K562 (cell line): ENCODE results near the gene OR52B6. TPM values are rescaled to one million over a fixed set of nuclear protein-coding genes. Genes with fewer than 3 reads are reported as not detected.

Source experiments
- ATAC-seq: fragments of 200-7000 bp; cut with Tn5 transposase; 3 replicates; pipeline ENCODE4 v1.9.1; 2020; ENCODE audit warnings: moderate library complexity
- BruUV-seq: library from RNA; stranded (reverse); fragments of 400-500 nt; replicated peaks from 2 replicates; lab custom pipeline; 2021; lab: Mats Ljungman, UMichigan
- CTCF ChIA-PET: fragments of 300-600 bp; formaldehyde crosslinking; extraction: SDS; loops from one replicate; lab custom pipeline; 2021; ENCODE audit warnings: low intra/inter-chr PET ratio; lab: Yijun Ruan, JAX
- POLR2A ChIA-PET: fragments of 300-600, 350-650 bp; sonication (Branson Sonifier 250); formaldehyde crosslinking; extraction: SDS; loops from one replicate; lab custom pipeline; 2021; ENCODE audit warnings: antibody characterized with exemption, inconsistent platforms; lab: Yijun Ruan, JAX
- DNase-seq, 4 experiments: peaks; one replicate each; pipeline versions ENCODE4 v3.0.0 to v3.0.0-alpha.2; 2011 to 2018; ENCODE audit warnings: low spot score in 3 of 4, mixed read lengths in 3 of 4; ENCODE audit errors: extremely low read depth in 1 of 4
- FAIRE-seq: peaks from 2 replicates; lab custom pipeline; 2011; peaks lifted over from hg19 to GRCh38; lab: Jason Lieb, UNC
- H2AFZ ChIP-seq: 2 replicates; pipeline ENCODE4 v1.6.0; 2011; ENCODE audit warnings: low read depth, low read length, control low read depth, inconsistent platforms
- H3K27ac ChIP-seq: fragments of 200-600 bp; 3 replicates; pipeline ENCODE4 v1.8.0; 2011; ENCODE audit warnings: low read depth, mild to moderate bottlenecking, control low read depth, inconsistent platforms, low read length, moderate library complexity, mixed read lengths; ENCODE audit errors: extremely low read depth
- H3K27me3 ChIP-seq, 2 experiments: fragments of 300-600 bp in 1 of 2; 2 replicates in 1 of 2; 3 replicates in 1 of 2; pipeline versions ENCODE4 v1.6.0 to v1.8.0; 2011; ENCODE audit warnings: inconsistent platforms in 2 of 2, low read length in 2 of 2, mild to moderate bottlenecking in 1 of 2, mixed read lengths in 1 of 2, moderate library complexity in 1 of 2; ENCODE audit not compliant: control insufficient read depth in 2 of 2, insufficient read depth in 2 of 2
- H3K36me3 ChIP-seq: fragments of 300-600 bp; 3 replicates; pipeline ENCODE4 v1.8.0; 2011; ENCODE audit warnings: mild to moderate bottlenecking, low read length, inconsistent platforms; ENCODE audit not compliant: control insufficient read depth, insufficient read depth
- H3K4me1 ChIP-seq, 2 experiments: fragments of 200-600 bp in 1 of 2; replicated peaks in 1 of 2; 2 replicates in 1 of 2; 3 replicates in 1 of 2; pipeline versions ENCODE4 v1.5.1 to v1.8.0; 2011; ENCODE audit warnings: inconsistent platforms in 2 of 2, low read length in 2 of 2, mild to moderate bottlenecking in 1 of 2, mixed read lengths in 1 of 2, moderate library complexity in 1 of 2; ENCODE audit not compliant: control insufficient read depth in 2 of 2, insufficient read depth in 2 of 2
- H3K4me2 ChIP-seq: 2 replicates; pipeline ENCODE4 v1.6.1; 2011; ENCODE audit warnings: low read length, control low read depth, inconsistent platforms, mixed read lengths; ENCODE audit not compliant: insufficient read depth
- H3K4me3 ChIP-seq: fragments of 200-600 bp; sonication (generic), shearing (Covaris generic); 2 replicates; pipeline ENCODE4 v1.5.1; 2016; ENCODE audit warnings: control low read depth, inconsistent platforms
- H3K79me2 ChIP-seq: fragments of 200-600 bp; 3 replicates; pipeline ENCODE4 v1.8.0; 2011; ENCODE audit warnings: low read length, inconsistent platforms; ENCODE audit not compliant: control insufficient read depth, insufficient read depth
- H3K9ac ChIP-seq, 2 experiments: 2 replicates each; pipeline versions ENCODE4 v1.6.0 to v1.6.1; 2011; ENCODE audit warnings: low read depth in 2 of 2, low read length in 2 of 2, control low read depth in 1 of 2, inconsistent platforms in 1 of 2, mild to moderate bottlenecking in 1 of 2, mixed read lengths in 1 of 2; ENCODE audit not compliant: insufficient read depth in 1 of 2
- H3K9me1 ChIP-seq: one replicate; pipeline ENCODE4 v1.6.0; 2011; ENCODE audit warnings: inconsistent platforms, mild to moderate bottlenecking, low read length, moderate library complexity; ENCODE audit not compliant: control insufficient read depth, insufficient read depth
- H3K9me3 ChIP-seq: replicated peaks from 2 replicates; pipeline ENCODE4 v1.5.1; 2011; ENCODE audit warnings: low read depth, low read length, inconsistent platforms; ENCODE audit not compliant: control insufficient read depth, insufficient read depth
- H4K20me1 ChIP-seq: replicated peaks from 2 replicates; pipeline ENCODE4 v1.6.1; 2011; ENCODE audit warnings: low read length, inconsistent platforms, mixed read lengths; ENCODE audit not compliant: control insufficient read depth, insufficient read depth
- CEBPB ChIP-seq: fragments of 450-650 bp; IDR thresholded peaks from 2 replicates; pipeline ENCODE4 v1.6.1; 2016; ENCODE audit warnings: missing genetic modification characterization, missing compliant biosample characterization
- MITF ChIP-seq: IDR thresholded peaks from 2 replicates; pipeline ENCODE4 v1.6.1; 2014; ENCODE audit warnings: antibody characterized with exemption
- PRMT5 ChIP-seq: sonication (generic); formaldehyde crosslinking; IDR thresholded peaks from 2 replicates; pipeline ENCODE4 v1.5.0; 2020; ENCODE audit warnings: missing genetic modification reagents
- PURB ChIP-seq: sonication (generic); formaldehyde crosslinking; IDR thresholded peaks from 2 replicates; pipeline ENCODE4 v1.9.0; 2021; ENCODE audit warnings: low read depth, mild to moderate bottlenecking, missing genetic modification reagents
- SREBF2 ChIP-seq: sonication (generic); formaldehyde crosslinking; IDR thresholded peaks from 2 replicates; pipeline ENCODE4 v1.4.0; 2020; ENCODE audit warnings: mild to moderate bottlenecking, missing genetic modification reagents
- TBL1XR1 ChIP-seq, 2 experiments: IDR thresholded peaks; 2 replicates each; pipeline ENCODE4 v1.6.1; 2012; ENCODE audit warnings: improper control_type of control experiment in 2 of 2, low read length in 2 of 2, mild to moderate bottlenecking in 1 of 2
- TCFL5 ChIP-seq: fragments of 250-450 bp; sonication (Bioruptor Pico); conservative IDR thresholded peaks from 2 replicates; pipeline ENCODE4 v1.6.1; 2021; ENCODE audit warnings: mild to moderate bottlenecking, moderate library complexity, matching md5 sums
- WGBS: fragments of 100-300 bp; shearing (Covaris generic); methylation state at CpG from one replicate; pipeline ENCODE4 v1.1.6; 2016; ENCODE audit warnings: low coverage, mixed read lengths; ENCODE audit not compliant: insufficient coverage; ENCODE audit errors: missing lambda C conversion rate; 5-methylcytosine and 5-hydroxymethylcytosine counted together
- in situ Hi-C: fragments of 300-500 bp; cut with MboI; formaldehyde crosslinking; loops from 4 replicates; pipeline ENCODE4 v1.15.0; 2018; ENCODE audit warnings: inconsistent platforms, mixed read lengths
- intact Hi-C: fragments of 100-400 bp; cut with micrococcal nuclease; formaldehyde crosslinking; loops from 2 replicates; pipeline ENCODE4 v1.14.2; 2022
- polyA plus RNA-seq, 8 experiments: library from polyadenylated mRNA; depleted of rRNA in 4 of 8; stranded (reverse) in 5 of 8; unstranded in 3 of 8; fragments of >200 nt; fragmentation: Nextera tagmentation in 2 of 8; fragmentation: Illumina TruSeq in 1 of 8; extraction: Ambion mirVana in 2 of 8; extraction: Trizol in 1 of 8; gene quantifications; 2 replicates each; pipeline versions ENCODE4 v1.2.1 to v1.2.3, GENCODE V29; 2011 to 2014; ENCODE audit warnings: inconsistent platforms in 1 of 8, missing spikeins in 1 of 8
- total RNA-seq, 7 experiments: library from RNA; depleted of rRNA in 6 of 7; stranded (reverse); fragments of >200 nt in 6 of 7; fragmentation: Illumina TruSeq in 2 of 7; extraction: Trizol in 2 of 7; gene quantifications; 2 replicates each; pipeline versions ENCODE4 v1.2.1 to v1.2.3, GENCODE V29; 2011 to 2021; ENCODE audit warnings: low replicate concordance in 1 of 7

OR52B6 gene
- total and polyA plus RNA-seq, 9 of the 15 experiments (the other 6 are each of a cell fraction or from before 2014, with no cell fraction given), result not detected

GRCh38 chr11:5603326-5603725 is 22.6 kb downstream of the OR52B6 start (continued):
- TF ChIP-seq PURB, result no peak

DNA sequence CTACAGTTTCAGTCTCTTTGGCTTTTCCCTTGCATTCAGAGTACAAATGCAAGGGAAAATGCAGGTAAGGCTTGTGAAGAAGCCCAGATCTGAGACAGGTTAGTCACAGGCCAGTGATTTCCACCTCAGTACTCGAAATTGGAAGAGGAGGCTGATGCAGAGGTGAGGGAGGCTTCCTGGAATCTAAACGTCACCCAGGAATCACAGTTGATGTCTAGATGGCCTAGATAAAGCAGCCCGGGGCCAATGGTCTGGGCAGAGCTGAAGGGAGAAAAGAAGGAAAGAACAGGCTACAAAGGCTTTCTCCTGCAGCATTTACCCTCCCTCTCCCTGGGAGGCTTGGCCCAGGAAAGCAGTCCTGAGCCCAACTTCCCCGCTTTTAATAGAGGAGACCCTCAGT is 24.2 kb downstream of the OR52B6 start:
- H3K4me2 ChIP-seq, result no peak overlapping the region
- no TSS peak for BruUV-seq
- H2AFZ ChIP-seq, result no peak overlapping the region
- no peaks in the 10 kb centered on the region for H3K9me1 ChIP-seq
- DNase-seq, result no peak
- ChIA-PET CTCF (no interaction called here), POLR2A (interaction anchor here (0.9 kb wide), 2 partner anchors 9 to 17 kb away, joined by 3 to 5 read pairs; no protein-coding TSS in a partner anchor)
- no peak overlapping the region for H3K9ac ChIP-seq
- H3K4me1 ChIP-seq, result peaks cover 0 to 6% of the 10 kb centered on the region in 2 experiments; a peak in 3 of 5 replicates
- no peaks in the 10 kb centered on the region for H4K20me1 ChIP-seq
- H3K4me3 ChIP-seq, result no peak overlapping the region
- no peaks in the 10 kb centered on the region for H3K27me3 ChIP-seq
- no peaks in the 10 kb centered on the region for H3K9me3 ChIP-seq
- ATAC-seq, result no peak
- intact Hi-C loops, result loop anchor here (5.0 kb wide), 2 partner anchors 82 to 107 kb away; partner anchors contain the start of genes TRIM22 and TRIM5
- FAIRE-seq, result no peak
- in situ Hi-C loops, result loop anchor here (10.0 kb wide), 1 partner anchor 280 kb away; the partner anchor contains the start of gene OR52E4
- TF ChIP-seq TBL1XR1 (IDR thresholded peaks at IDR 0.05; ENCODE audit: low read length in 2 of 2), result no peak
- no peak for TF ChIP-seq PRMT5 (CRISPR knock-in tag)
- no peak for TF ChIP-seq SREBF2 (CRISPR knock-in tag)
- TF ChIP-seq TCFL5 (CRISPR knock-in tag), result no peak
- no peak for TF ChIP-seq CEBPB (tag)
- no peak for TF ChIP-seq MITF
- TF ChIP-seq, all 486 proteins: peak for 0
- WGBS, result 26% methylated on average over 4 of the region's 4 CpGs
- Histone ChIP-seq H3K36me3 (peaks cover 5% of the 10 kb centered on the region; the same call in 2 of the 3 replicates), H3K79me2 (no peaks in the 10 kb centered on the region; the same call in 2 of the 3 replicates), H3K27ac (no peak overlapping the region)
